ENCODE data around the gene SPDL1. TPM values are rescaled to one million over a fixed set of nuclear protein-coding genes. Genes with fewer than 3 reads are reported as not detected.

Gene SPDL1
- total and polyA plus RNA-seq, 2 donors = 9.5 to 29.8 TPM

Other genes with a start within 250 kb of the SPDL1 start
- 99.4 TPM for gene DOCK2, start 53.5 kb downstream of the SPDL1 start, total RNA-seq
- gene DOCK2, start 53.5 kb downstream of the SPDL1 start, polyA plus RNA-seq = 34.6 TPM